K562 (cell line): ENCODE data around the gene RGS19. TPM values are rescaled to one million over a fixed set of nuclear protein-coding genes. Genes with fewer than 3 reads are reported as not detected.

Experiments used
- BHLHE40 ChIP-seq: IDR thresholded peaks from 2 replicates; pipeline ENCODE4 v1.6.1; 2011; ENCODE audit warnings: low read length, improper control_type of control experiment
- CBFA2T3 ChIP-seq: fragments of 450-650 bp; IDR thresholded peaks from 2 replicates; pipeline ENCODE4 v1.6.1; 2017
- CBX5 ChIP-seq: IDR thresholded peaks from 2 replicates; pipeline ENCODE4 v1.6.1; 2014; ENCODE audit warnings: low read depth, borderline replicate concordance
- CCNT2 ChIP-seq: IDR thresholded peaks from 2 replicates; pipeline ENCODE4 v1.6.1; 2011; ENCODE audit warnings: borderline replicate concordance, low read depth, mild to moderate bottlenecking, moderate library complexity, mixed read lengths, low read length; ENCODE audit not compliant: insufficient read length; ENCODE audit errors: extremely low read depth
- CREB1 ChIP-seq, 2 experiments: sonication (generic) in 1 of 2; formaldehyde crosslinking in 1 of 2; IDR thresholded peaks; 2 replicates each; pipeline versions ENCODE4 v1.6.1 to v1.8.0; 2012 to 2022; ENCODE audit warnings: inconsistent platforms in 1 of 2, mild to moderate bottlenecking in 1 of 2, missing genetic modification reagents in 1 of 2, moderate library complexity in 1 of 2
- ELF4 ChIP-seq: fragments of 450-650 bp; formaldehyde crosslinking; IDR thresholded peaks from 2 replicates; pipeline ENCODE4 v1.4.0; 2022; ENCODE audit warnings: missing genetic modification characterization
- MCM7 ChIP-seq, 2 experiments: fragments of 450-650 bp; IDR thresholded peaks; 2 replicates each; pipeline ENCODE4 v1.6.1; 2016 to 2018
- MED1 ChIP-seq: sonication (generic); formaldehyde crosslinking; IDR thresholded peaks from 2 replicates; pipeline ENCODE4 v1.8.1; 2023; ENCODE audit warnings: missing genetic modification reagents, borderline replicate concordance
- MTA1 ChIP-seq: fragments of 450-650 bp; IDR thresholded peaks from 2 replicates; pipeline ENCODE4 v1.6.1; 2017; ENCODE audit warnings: borderline replicate concordance
- NCOA4 ChIP-seq: fragments of 450-650 bp; IDR thresholded peaks from 2 replicates; pipeline ENCODE4 v1.6.1; 2018; ENCODE audit warnings: mild to moderate bottlenecking; ENCODE audit not compliant: partially characterized antibody
- NFE2 ChIP-seq: IDR thresholded peaks from 2 replicates; pipeline ENCODE4 v1.6.1; 2014; ENCODE audit warnings: antibody characterized with exemption, low read depth
- NR2C2 ChIP-seq, 2 experiments: fragments of 200-800 bp in 1 of 2; sonication (Bioruptor generic) in 1 of 2; sonication (generic) in 1 of 2; formaldehyde crosslinking in 1 of 2; IDR thresholded peaks; 2 replicates each; pipeline versions ENCODE4 v1.6.1 to v1.8.0; 2016 to 2022; ENCODE audit warnings: mild to moderate bottlenecking in 1 of 2, missing compliant biosample characterization in 1 of 2, missing genetic modification characterization in 1 of 2, missing genetic modification reagents in 1 of 2
- RBM15 ChIP-seq: fragments of 200-400 bp; formaldehyde crosslinking; IDR thresholded peaks from 2 replicates; pipeline ENCODE4 v1.6.1; 2018; ENCODE audit warnings: mild to moderate bottlenecking, low read length, moderate library complexity; ENCODE audit not compliant: insufficient read depth
- RCOR1 ChIP-seq, 2 experiments: IDR thresholded peaks; 2 replicates each; pipeline ENCODE4 v1.6.1; 2012; ENCODE audit warnings: low read depth in 2 of 2, low read length in 2 of 2, borderline replicate concordance in 1 of 2, improper control_type of control experiment in 1 of 2
- RHOXF2B ChIP-seq: fragments of 250-450 bp; sonication (Bioruptor Pico); conservative IDR thresholded peaks from 2 replicates; pipeline ENCODE4 v1.5.1; 2021
- SMARCA5 ChIP-seq: fragments of 450-650 bp; IDR thresholded peaks from 2 replicates; pipeline ENCODE4 v1.6.1; 2016
- ZNF253 ChIP-seq: fragments of 250-450 bp; sonication (Bioruptor Pico); conservative IDR thresholded peaks from 2 replicates; pipeline ENCODE4 v1.6.1; 2021; ENCODE audit warnings: mild to moderate bottlenecking
- ZNF695 ChIP-seq: fragments of 450-650 bp; formaldehyde crosslinking; IDR thresholded peaks from 2 replicates; pipeline ENCODE4 v1.4.0; 2020; ENCODE audit warnings: mild to moderate bottlenecking, moderate library complexity
- polyA plus RNA-seq, 8 experiments: library from polyadenylated mRNA; depleted of rRNA in 4 of 8; stranded (reverse) in 5 of 8; unstranded in 3 of 8; fragments of >200 nt; fragmentation: Nextera tagmentation in 2 of 8; fragmentation: Illumina TruSeq in 1 of 8; extraction: Ambion mirVana in 2 of 8; extraction: Trizol in 1 of 8; gene quantifications; 2 replicates each; pipeline versions ENCODE4 v1.2.1 to v1.2.3, GENCODE V29; 2011 to 2014; ENCODE audit warnings: inconsistent platforms in 1 of 8, missing spikeins in 1 of 8
- total RNA-seq, 7 experiments: library from RNA; depleted of rRNA in 6 of 7; stranded (reverse); fragments of >200 nt in 6 of 7; fragmentation: Illumina TruSeq in 2 of 7; extraction: Trizol in 2 of 7; gene quantifications; 2 replicates each; pipeline versions ENCODE4 v1.2.1 to v1.2.3, GENCODE V29; 2011 to 2021; ENCODE audit warnings: low replicate concordance in 1 of 7
- TF ChIP-seq, protein P1 (sequence below): sonication (generic); formaldehyde crosslinking; IDR thresholded peaks from 2 replicates; pipeline ENCODE4 v1.8.0; 2023; ENCODE audit warnings: mild to moderate bottlenecking, missing genetic modification reagents
- TF ChIP-seq, protein P2 (sequence below): fragments of 150-350 bp; IDR thresholded peaks from 2 replicates; pipeline ENCODE4 v1.6.1; 2014; ENCODE audit warnings: low read depth, mild to moderate bottlenecking, low read length, borderline replicate concordance
- TF ChIP-seq, protein P3 (sequence below): fragments of 250-450 bp; sonication (Bioruptor Pico); IDR thresholded peaks from 2 replicates; pipeline ENCODE4 v1.8.0; 2022; ENCODE audit warnings: moderate library complexity, mild to moderate bottlenecking, inconsistent platforms
- TF ChIP-seq, protein P4 (sequence below): fragments of 450-650 bp; conservative IDR thresholded peaks from 2 replicates; pipeline ENCODE4 v1.6.1; 2016; ENCODE audit warnings: missing genetic modification characterization, low read depth, mild to moderate bottlenecking, control low read depth, missing compliant biosample characterization

The RGS19 gene
- total and polyA plus RNA-seq, 9 of the 15 experiments (the other 6 are each of a cell fraction or from before 2014, with no cell fraction given), result 0.41 to 23.7 (median 14.6) TPM

DNA sequence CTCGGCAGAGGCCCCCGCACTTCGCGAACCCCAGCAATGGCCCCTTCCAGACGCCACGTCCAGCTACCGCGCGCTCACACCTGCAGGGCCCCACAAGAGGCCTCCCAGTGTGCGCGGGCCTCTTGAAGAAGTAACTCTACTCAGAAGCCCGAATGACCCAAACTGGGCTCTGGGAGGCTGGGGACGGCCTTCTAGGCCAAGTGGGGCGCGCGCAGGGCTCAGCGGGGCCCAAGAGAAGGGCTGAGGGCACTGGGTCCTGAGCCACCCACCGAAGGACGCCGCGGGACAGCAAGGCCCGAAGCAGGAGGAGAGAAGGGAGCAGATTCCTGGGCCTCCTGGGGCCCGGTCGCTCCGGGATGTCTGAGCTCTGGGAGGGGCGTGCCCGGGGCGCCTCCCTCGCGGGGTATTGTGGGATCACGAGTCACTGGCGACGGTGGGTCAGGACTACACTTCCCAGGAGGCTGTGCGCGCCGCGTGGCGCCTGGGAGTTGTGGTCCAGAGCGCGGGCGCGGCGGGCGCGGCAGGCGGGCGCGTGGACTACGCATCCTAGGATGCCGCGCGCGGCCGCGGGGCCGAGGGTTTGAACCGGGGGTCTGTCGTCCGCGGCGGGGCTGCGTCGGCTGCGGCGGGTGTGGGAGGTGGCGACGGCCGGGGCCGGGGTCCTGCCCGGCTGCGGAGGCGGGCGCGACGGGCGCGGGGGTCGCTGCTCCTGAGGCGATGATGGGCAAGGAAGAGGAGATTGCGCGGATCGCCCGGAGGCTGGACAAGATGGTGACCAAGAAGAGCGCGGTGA, 16.5 kb downstream of the RGS19 start, which contains the start of gene TCEA2 (continued):
- TF ChIP-seq, protein P1, sequence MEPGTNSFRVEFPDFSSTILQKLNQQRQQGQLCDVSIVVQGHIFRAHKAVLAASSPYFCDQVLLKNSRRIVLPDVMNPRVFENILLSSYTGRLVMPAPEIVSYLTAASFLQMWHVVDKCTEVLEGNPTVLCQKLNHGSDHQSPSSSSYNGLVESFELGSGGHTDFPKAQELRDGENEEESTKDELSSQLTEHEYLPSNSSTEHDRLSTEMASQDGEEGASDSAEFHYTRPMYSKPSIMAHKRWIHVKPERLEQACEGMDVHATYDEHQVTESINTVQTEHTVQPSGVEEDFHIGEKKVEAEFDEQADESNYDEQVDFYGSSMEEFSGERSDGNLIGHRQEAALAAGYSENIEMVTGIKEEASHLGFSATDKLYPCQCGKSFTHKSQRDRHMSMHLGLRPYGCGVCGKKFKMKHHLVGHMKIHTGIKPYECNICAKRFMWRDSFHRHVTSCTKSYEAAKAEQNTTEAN (CRISPR knock-in tag), result no peak
- TF ChIP-seq ZNF695 (CRISPR knock-in tag), result no peak
- no peak for TF ChIP-seq CBFA2T3
- no peak for TF ChIP-seq CBX5
- TF ChIP-seq CREB1 (IDR thresholded peaks at IDR 0.05), result peak; percentile 78
- TF ChIP-seq CREB1 (CRISPR knock-in tag; IDR thresholded peaks at IDR 0.05), result peak; percentile 85
- TF ChIP-seq RBM15, result no peak
- no peak for TF ChIP-seq MCM7 (IDR thresholded peaks at IDR 0.05)
- peak; percentile 88 for TF ChIP-seq NR2C2 (CRISPR knock-in tag; IDR thresholded peaks at IDR 0.05)
- peak; percentile 98 for TF ChIP-seq NR2C2 (tag; IDR thresholded peaks at IDR 0.05)
- TF ChIP-seq, protein P2, sequence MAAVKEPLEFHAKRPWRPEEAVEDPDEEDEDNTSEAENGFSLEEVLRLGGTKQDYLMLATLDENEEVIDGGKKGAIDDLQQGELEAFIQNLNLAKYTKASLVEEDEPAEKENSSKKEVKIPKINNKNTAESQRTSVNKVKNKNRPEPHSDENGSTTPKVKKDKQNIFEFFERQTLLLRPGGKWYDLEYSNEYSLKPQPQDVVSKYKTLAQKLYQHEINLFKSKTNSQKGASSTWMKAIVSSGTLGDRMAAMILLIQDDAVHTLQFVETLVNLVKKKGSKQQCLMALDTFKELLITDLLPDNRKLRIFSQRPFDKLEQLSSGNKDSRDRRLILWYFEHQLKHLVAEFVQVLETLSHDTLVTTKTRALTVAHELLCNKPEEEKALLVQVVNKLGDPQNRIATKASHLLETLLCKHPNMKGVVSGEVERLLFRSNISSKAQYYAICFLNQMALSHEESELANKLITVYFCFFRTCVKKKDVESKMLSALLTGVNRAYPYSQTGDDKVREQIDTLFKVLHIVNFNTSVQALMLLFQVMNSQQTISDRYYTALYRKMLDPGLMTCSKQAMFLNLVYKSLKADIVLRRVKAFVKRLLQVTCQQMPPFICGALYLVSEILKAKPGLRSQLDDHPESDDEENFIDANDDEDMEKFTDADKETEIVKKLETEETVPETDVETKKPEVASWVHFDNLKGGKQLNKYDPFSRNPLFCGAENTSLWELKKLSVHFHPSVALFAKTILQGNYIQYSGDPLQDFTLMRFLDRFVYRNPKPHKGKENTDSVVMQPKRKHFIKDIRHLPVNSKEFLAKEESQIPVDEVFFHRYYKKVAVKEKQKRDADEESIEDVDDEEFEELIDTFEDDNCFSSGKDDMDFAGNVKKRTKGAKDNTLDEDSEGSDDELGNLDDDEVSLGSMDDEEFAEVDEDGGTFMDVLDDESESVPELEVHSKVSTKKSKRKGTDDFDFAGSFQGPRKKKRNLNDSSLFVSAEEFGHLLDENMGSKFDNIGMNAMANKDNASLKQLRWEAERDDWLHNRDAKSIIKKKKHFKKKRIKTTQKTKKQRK, result no peak
- 0 out of 4 replicates have a peak, but pooled peaks of 1 of the 2 experiments have one; percentile 15 for TF ChIP-seq RCOR1 (IDR thresholded peaks at IDR 0.05; ENCODE audit: borderline replicate concordance in 1 of 2, low read depth in 2 of 2, low read length in 2 of 2)
- TF ChIP-seq, protein P3, sequence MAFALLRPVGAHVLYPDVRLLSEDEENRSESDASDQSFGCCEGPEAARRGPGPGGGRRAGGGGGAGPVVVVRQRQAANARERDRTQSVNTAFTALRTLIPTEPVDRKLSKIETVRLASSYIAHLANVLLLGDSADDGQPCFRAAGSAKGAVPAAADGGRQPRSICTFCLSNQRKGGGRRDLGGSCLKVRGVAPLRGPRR (CRISPR knock-in tag), result no peak
- TF ChIP-seq SMARCA5, result no peak
- TF ChIP-seq, protein P4, sequence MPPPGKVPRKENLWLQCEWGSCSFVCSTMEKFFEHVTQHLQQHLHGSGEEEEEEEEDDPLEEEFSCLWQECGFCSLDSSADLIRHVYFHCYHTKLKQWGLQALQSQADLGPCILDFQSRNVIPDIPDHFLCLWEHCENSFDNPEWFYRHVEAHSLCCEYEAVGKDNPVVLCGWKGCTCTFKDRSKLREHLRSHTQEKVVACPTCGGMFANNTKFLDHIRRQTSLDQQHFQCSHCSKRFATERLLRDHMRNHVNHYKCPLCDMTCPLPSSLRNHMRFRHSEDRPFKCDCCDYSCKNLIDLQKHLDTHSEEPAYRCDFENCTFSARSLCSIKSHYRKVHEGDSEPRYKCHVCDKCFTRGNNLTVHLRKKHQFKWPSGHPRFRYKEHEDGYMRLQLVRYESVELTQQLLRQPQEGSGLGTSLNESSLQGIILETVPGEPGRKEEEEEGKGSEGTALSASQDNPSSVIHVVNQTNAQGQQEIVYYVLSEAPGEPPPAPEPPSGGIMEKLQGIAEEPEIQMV (tag), result no peak
- no peak for TF ChIP-seq RHOXF2B (CRISPR knock-in tag)
- peak; percentile 56; the same call in 1 of the 2 replicates for TF ChIP-seq BHLHE40
- TF ChIP-seq ZNF253, result no peak
- TF ChIP-seq NCOA4, result no peak
- peak; percentile 88 for TF ChIP-seq CCNT2
- 0 out of 2 replicates have a peak, but pooled peaks have one; percentile 13 for TF ChIP-seq NFE2
- no peak for TF ChIP-seq MED1 (CRISPR knock-in tag)
- no peak for TF ChIP-seq MTA1
- peak; percentile 56; the same call in 1 of the 2 replicates for TF ChIP-seq ELF4 (CRISPR knock-in tag)
